ENCODE measurements around the gene QRICH1. TPM values are rescaled to one million over a fixed set of nuclear protein-coding genes. Genes with fewer than 3 reads are reported as not detected.

The QRICH1 gene
- total and polyA plus RNA-seq, 12 donors, result 46.2 to 101 (median 78.9) TPM

DNA sequence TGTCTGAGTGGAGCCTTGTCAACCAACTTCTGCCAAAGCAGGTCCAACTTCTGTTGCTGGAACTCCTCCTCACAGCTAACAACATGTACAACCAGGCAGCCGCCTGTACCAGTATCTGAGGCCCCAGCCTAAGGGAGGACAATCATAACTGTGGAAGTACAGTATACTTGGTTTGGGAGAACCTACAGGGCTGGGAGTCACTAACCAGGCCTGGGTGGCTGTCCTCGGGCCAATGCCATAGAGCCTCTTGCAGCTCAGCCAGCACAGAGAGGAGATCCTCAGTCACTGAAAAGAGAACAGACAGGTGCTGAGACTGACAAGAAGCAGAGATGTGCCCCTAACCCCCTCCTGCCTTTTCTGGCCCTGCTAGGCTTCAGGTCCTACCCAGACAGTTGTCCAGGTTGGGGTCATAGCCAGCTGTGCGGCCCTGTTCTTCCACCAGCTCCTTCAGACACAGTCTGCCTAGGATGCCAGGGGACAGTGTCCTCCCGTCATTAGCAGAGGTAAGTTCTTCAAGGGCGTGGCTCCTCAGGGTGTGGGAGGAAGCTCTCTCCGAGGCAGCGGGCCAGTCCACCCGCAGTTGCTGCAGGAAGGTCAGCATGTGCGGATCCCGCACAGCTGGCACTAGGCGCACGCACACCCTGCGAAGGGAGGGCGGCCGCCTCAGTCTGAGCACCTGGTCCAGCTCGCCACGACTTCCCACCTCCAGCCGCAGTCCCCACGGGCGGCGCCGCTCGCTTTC lies 76.5 kb downstream of the QRICH1 start:
- TF ChIP-seq, protein P1, sequence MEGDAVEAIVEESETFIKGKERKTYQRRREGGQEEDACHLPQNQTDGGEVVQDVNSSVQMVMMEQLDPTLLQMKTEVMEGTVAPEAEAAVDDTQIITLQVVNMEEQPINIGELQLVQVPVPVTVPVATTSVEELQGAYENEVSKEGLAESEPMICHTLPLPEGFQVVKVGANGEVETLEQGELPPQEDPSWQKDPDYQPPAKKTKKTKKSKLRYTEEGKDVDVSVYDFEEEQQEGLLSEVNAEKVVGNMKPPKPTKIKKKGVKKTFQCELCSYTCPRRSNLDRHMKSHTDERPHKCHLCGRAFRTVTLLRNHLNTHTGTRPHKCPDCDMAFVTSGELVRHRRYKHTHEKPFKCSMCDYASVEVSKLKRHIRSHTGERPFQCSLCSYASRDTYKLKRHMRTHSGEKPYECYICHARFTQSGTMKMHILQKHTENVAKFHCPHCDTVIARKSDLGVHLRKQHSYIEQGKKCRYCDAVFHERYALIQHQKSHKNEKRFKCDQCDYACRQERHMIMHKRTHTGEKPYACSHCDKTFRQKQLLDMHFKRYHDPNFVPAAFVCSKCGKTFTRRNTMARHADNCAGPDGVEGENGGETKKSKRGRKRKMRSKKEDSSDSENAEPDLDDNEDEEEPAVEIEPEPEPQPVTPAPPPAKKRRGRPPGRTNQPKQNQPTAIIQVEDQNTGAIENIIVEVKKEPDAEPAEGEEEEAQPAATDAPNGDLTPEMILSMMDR (IDR thresholded peaks at IDR 0.05), result no peak
- no peak for TF ChIP-seq POLR2A (IDR thresholded peaks at IDR 0.05)
- no peaks in the 10 kb centered on the region for H3K27me3 ChIP-seq
- peak overlapping the region in 4 of 5 donors; percentile 57 to 79 (median 68) for H3K27ac ChIP-seq
- peaks cover 0 to 34% of the 10 kb centered on the region in 2 donors for H3K36me3 ChIP-seq (replicated peaks in 1 of 2)
- H3K4me3 ChIP-seq, result peak overlapping the region in 3 of 4 donors; percentile 60 to 93 (median 68)
- DNase-seq, result peak in 4 of 7 donors; percentile 23 to 67 (median 52)
- peaks cover 20 to 40% of the 10 kb centered on the region in 2 donors for H3K4me1 ChIP-seq (replicated peaks in 1 of 2)
- WGBS, 4 donors, result 6 to 61% (median 10%) methylated on average over 2 to 23 of the region's 23 CpGs
- intact Hi-C loops (cut with DNase I), result no loop called here
- H3K9me3 ChIP-seq (replicated peaks in 1 of 3), result no peaks in the 10 kb centered on the region

DNA sequence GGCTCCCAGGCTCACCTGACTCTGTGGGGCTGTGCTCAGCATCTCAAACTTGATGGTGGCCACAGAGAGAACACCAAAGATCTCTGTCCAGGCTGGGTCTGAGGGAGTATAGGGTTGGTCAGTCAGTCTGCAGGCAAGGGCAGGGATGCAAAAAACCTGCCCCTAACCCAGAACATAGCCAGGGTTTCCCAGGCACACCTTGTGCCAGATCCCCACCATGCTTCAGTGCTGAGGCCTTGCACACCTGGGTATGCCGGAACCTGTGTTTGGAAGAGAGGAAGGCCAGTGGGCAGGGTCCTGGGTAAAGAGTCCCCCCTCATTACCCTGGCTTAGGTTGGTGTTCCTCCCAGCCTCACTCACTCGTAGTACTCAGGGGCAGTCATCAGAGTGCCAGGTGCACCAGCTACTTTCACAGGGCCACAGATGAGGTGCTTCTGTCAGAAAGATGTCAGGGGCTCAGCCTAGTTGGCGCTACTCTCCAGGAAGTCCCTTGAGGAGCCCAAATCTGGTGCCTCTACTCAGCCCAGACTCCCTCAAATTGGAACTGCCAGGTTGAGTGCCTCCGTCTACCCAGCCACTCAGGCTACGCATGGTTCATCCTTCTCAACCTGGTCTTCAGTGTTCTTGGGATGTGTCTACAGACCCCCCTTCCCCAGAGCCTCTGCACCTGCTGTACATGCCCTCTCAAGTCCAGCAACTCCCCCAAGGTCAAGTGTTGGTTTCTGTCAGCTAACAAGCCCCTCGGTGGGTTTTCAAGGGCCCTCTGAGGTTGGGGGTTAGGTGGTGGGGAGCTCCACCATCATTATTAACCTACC lies 77.2 kb downstream of the QRICH1 start:
- no peak for DNase-seq
- TF ChIP-seq POLR2A (IDR thresholded peaks at IDR 0.05), result no peak
- intact Hi-C loops (cut with DNase I), result no loop called here
- Histone ChIP-seq H3K27ac (peak overlapping the region in 1 of 5 donors; percentile 73), H3K36me3 (replicated peaks in 1 of 2) (peaks cover 0 to 42% of the 10 kb centered on the region in 2 donors), H3K4me1 (replicated peaks in 1 of 2) (peaks cover 25 to 48% of the 10 kb centered on the region in 2 donors), H3K27me3 (no peaks in the 10 kb centered on the region), H3K9me3 (replicated peaks in 1 of 3) (no peaks in the 10 kb centered on the region), H3K4me3 (no peak overlapping the region)
- 80 to 86% (median 84%) methylated on average over 4 to 6 of the region's 6 CpGs for WGBS, 4 donors

DNA sequence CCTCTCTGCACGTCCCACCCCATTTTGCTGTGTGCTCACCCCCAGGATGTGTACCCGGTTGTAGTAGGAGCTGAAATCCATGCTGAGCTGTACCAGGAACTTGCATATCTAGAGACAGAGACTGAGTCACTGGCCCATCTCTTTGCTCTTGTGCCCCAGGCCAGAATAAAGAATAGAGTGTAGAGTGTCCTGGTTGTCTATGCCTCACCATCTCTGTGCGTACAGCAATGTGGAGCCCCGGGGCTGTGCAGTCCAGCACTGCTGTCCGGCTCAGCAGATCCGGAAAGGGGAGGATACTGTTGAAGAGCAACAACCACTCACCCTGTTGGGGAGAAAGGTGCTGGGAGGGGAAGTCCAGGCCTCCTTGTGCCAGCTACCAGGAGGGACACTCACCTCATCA lies 78.1 kb downstream of the QRICH1 start:
- intact Hi-C loops (cut with DNase I), result no loop called here

DNA sequence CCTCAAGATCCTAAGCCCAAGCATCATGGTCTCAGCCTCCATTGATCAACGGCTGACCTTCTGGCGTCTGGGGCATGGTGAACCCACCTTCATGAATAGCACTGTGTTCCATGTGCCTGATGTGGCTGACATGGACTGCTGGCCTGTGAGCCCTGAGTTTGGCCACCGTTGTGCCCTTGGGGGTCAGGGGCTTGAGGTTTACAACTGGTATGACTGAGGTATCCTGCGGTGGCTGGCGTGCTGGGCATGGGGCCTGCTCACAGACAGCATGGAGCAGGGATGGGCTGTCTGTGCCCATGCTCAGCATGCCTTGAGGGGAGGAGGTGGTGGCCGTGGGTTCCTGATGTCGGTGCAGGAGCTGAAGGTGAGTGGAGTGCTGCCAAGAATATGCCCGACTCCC lies 78.8 kb downstream of the QRICH1 start:
- WGBS, 4 donors, result 64 to 77% (median 73%) methylated on average over 3 to 8 of the region's 8 CpGs
- peaks cover 0 to 42% of the 10 kb centered on the region in 2 donors for H3K36me3 ChIP-seq (replicated peaks in 1 of 2)
- no peak overlapping the region for H3K27ac ChIP-seq
- H3K9me3 ChIP-seq (replicated peaks in 1 of 3), result no peaks in the 10 kb centered on the region
- no peak overlapping the region for H3K4me3 ChIP-seq
- TF ChIP-seq, protein P1 (IDR thresholded peaks at IDR 0.05), result no peak
- TF ChIP-seq POLR2A (IDR thresholded peaks at IDR 0.05), result no peak
- no peak for DNase-seq
- H3K27me3 ChIP-seq, result no peaks in the 10 kb centered on the region
- H3K4me1 ChIP-seq (replicated peaks in 1 of 2), result peaks cover 26 to 45% of the 10 kb centered on the region in 2 donors
- intact Hi-C loops (cut with DNase I), result no loop called here

More for the DNA sequence above, 78.1 kb downstream of the QRICH1 start:
- TF ChIP-seq POLR2A (IDR thresholded peaks at IDR 0.05), result no peak
- Histone ChIP-seq H3K27me3 (no peaks in the 10 kb centered on the region), H3K9me3 (replicated peaks in 1 of 3) (no peaks in the 10 kb centered on the region), H3K4me3 (no peak overlapping the region), H3K4me1 (replicated peaks in 1 of 2) (peaks cover 32 to 52% of the 10 kb centered on the region in 2 donors), H3K27ac (no peak overlapping the region), H3K36me3 (replicated peaks in 1 of 2) (peaks cover 0 to 42% of the 10 kb centered on the region in 2 donors)
- no peak for DNase-seq
- 74 to 88% (median 83%) methylated on average over 4 to 6 of the region's 6 CpGs for WGBS, 4 donors
